Tibial artery (tissue), 4 donors: ENCODE data around the gene TM9SF4.
A peak's percentile ranks its signal among the peaks of the same experiment; 100 is the strongest.

ENCODE experiments used
- DNase-seq, 2 donors: peaks; one replicate each; pipeline ENCODE4 v3.0.0-alpha.2; 2019
- H3K27ac ChIP-seq, 2 donors: fragments of 200-600 bp; sonication (generic) in 1 of 2; 1 replicate in 1 of 2; 2 replicates in 1 of 2; pipeline ENCODE4 v1.5.1; 2018 to 2019; ENCODE audit warnings: mild to moderate bottlenecking in 1 of 2
- H3K27me3 ChIP-seq, 2 donors: fragments of 200-600 bp; sonication (generic) in 1 of 2; one replicate each; pipeline versions ENCODE4 v1.5.1 to v1.6.0; 2016 to 2019
- H3K36me3 ChIP-seq, 3 donors: fragments of 200-600 bp; sonication (generic) in 2 of 3; one replicate each; pipeline ENCODE4 v1.5.1; 2016 to 2019; ENCODE audit warnings: mild to moderate bottlenecking in 2 of 3
- H3K4me1 ChIP-seq, 4 donors: fragments of 200-600 bp; sonication (generic) in 2 of 4; 1 replicate in 3 of 4; 2 replicates in 1 of 4; pipeline ENCODE4 v1.5.1; 2016 to 2019
- H3K4me3 ChIP-seq, 2 donors: fragments of 200-600 bp; sonication (generic) in 1 of 2; 1 replicate in 1 of 2; 2 replicates in 1 of 2; pipeline ENCODE4 v1.5.1; 2018 to 2019; ENCODE audit warnings: mild to moderate bottlenecking in 2 of 2
- H3K9me3 ChIP-seq, 3 donors: fragments of 200-600 bp; sonication (generic) in 1 of 3; one replicate each; pipeline ENCODE4 v1.5.1; 2016 to 2019
- CTCF ChIP-seq, 2 experiments: fragments of 200-600 bp in 1 of 2; fragments of 450-650 bp in 1 of 2; IDR thresholded peaks; one replicate each; pipeline ENCODE4 v1.5.1; 2017 to 2019; ENCODE audit warnings: antibody characterized with exemption in 2 of 2, mild to moderate bottlenecking in 1 of 2, moderate library complexity in 1 of 2
- intact Hi-C: fragments of 100-400 bp; cut with DNase I; formaldehyde crosslinking; loops from one replicate; pipeline ENCODE4 v1.15.0; 2023; ENCODE audit warnings: low total_unique reads

TM9SF4 gene

GRCh38 chr20:32109392-32110172 lies at the start of gene TM9SF4:
TSS of gene TM9SF4 (plus strand) at chr20:32109714. CDS start at chr20:32109741, 27 bp downstream.
- no peak for TF ChIP-seq CTCF (IDR thresholded peaks at IDR 0.05)
- Histone ChIP-seq H3K27ac (peak within 1 kb of the TSS; percentile 95 to 100), H3K36me3 (no peaks in the 10 kb centered on the region), H3K4me3 (peak within 1 kb of the TSS; percentile 82 to 99), H3K9me3 (no peaks in the 10 kb centered on the region), H3K27me3 (no peaks in the 10 kb centered on the region), H3K4me1 (peaks cover 0 to 31% (median 16%) of the 10 kb centered on the region in 4 donors)
- DNase-seq: peak; percentile 90 to 93
- intact Hi-C loops: loop anchor here (5.0 kb wide), 1 partner anchor 98 kb away; the partner anchor contains the start of genes PLAGL2 and POFUT1

- TF ChIP-seq CTCF (IDR thresholded peaks at IDR 0.05): no peak
- intact Hi-C loops: no loop called here
- Histone ChIP-seq H3K9me3 (no peaks in the 10 kb centered on the region), H3K36me3 (no peaks in the 10 kb centered on the region), H3K4me1 (no peaks in the 10 kb centered on the region), H3K4me3 (no peak overlapping the region), H3K27ac (no peak overlapping the region), H3K27me3 (peaks cover 0 to 27% of the 10 kb centered on the region in 2 donors)
- peak; percentile 72 to 78 for DNase-seq
These were observed 46.7 kb upstream of the TM9SF4 start for GRCh38 chr20:32062776-32063170.

GRCh38 chr20:32063695-32064094 lies 45.8 kb upstream of the TM9SF4 start:
- intact Hi-C loops: no loop called here
- H3K36me3 ChIP-seq: no peaks in the 10 kb centered on the region
- no peaks in the 10 kb centered on the region for H3K4me1 ChIP-seq
- peaks cover 0 to 23% of the 10 kb centered on the region in 2 donors for H3K27me3 ChIP-seq
- H3K9me3 ChIP-seq: no peaks in the 10 kb centered on the region
- no peak for TF ChIP-seq CTCF (IDR thresholded peaks at IDR 0.05)
- no peak for DNase-seq
- H3K27ac ChIP-seq: no peak overlapping the region
- no peak overlapping the region for H3K4me3 ChIP-seq

GRCh38 chr20:32064667-32065066 lies 44.8 kb upstream of the TM9SF4 start:
- Histone ChIP-seq H3K36me3 (no peaks in the 10 kb centered on the region), H3K27ac (no peak overlapping the region), H3K27me3 (peaks cover 0 to 18% of the 10 kb centered on the region in 2 donors), H3K9me3 (no peaks in the 10 kb centered on the region), H3K4me1 (no peaks in the 10 kb centered on the region), H3K4me3 (no peak overlapping the region)
- TF ChIP-seq CTCF (IDR thresholded peaks at IDR 0.05): no peak
- intact Hi-C loops: no loop called here
- no peak for DNase-seq

- H3K36me3 ChIP-seq: no peaks in the 10 kb centered on the region
- no peaks in the 10 kb centered on the region for H3K9me3 ChIP-seq
- intact Hi-C loops: no loop called here
- no peaks in the 10 kb centered on the region for H3K4me1 ChIP-seq
- no peak overlapping the region for H3K4me3 ChIP-seq
- TF ChIP-seq CTCF (IDR thresholded peaks at IDR 0.05): no peak
- DNase-seq: no peak
- no peak overlapping the region for H3K27ac ChIP-seq
- peaks cover 0 to 22% of the 10 kb centered on the region in 2 donors for H3K27me3 ChIP-seq
These were observed 42.2 kb upstream of the TM9SF4 start for GRCh38 chr20:32067234-32067821.
